GM18870 (cell line): ENCODE measurements around the gene CRB2.

Experiments used
- ATAC-seq: cut with Tn5 transposase; IDR thresholded peaks from one replicate; pipeline ENCODE4 v1.9.1; 2021; ENCODE audit warnings: moderate library complexity; ENCODE audit not compliant: unreplicated experiment

CRB2 gene

GRCh38 chr9:123399803-123400378, 43.9 kb downstream of the CRB2 start:
- no peak for ATAC-seq

DNA sequence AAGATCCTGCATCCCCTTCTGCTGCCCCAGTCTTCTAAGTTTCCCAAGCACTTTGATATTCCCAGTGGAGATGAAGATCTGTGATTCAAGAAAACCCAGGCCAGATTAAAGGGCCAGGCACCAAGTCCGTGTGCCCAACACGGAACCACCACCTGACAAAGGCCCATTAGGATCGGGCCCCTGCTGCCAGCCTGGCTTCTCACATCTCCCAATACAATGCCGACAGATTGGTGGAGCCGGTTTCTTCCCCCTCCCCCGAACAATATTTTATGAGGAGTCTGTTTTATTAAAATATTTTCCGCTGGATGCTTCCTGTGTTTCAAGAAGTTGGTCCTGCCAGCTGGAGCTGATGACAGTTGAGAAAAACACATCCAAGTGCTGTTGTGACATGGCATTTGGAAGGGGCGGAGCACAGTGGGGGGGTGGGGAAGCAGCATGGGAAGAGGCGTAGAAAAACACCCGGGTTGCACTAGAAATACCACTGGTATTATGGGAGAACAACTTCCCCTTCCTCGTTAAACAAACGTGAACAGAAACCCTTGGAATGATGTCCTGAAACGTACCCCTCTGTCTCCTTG, 45.0 kb downstream of the CRB2 start:
- ATAC-seq = no peak

- ATAC-seq = no peak
Measured at GRCh38 chr9:123401879-123402513, 46.0 kb downstream of the CRB2 start.

DNA sequence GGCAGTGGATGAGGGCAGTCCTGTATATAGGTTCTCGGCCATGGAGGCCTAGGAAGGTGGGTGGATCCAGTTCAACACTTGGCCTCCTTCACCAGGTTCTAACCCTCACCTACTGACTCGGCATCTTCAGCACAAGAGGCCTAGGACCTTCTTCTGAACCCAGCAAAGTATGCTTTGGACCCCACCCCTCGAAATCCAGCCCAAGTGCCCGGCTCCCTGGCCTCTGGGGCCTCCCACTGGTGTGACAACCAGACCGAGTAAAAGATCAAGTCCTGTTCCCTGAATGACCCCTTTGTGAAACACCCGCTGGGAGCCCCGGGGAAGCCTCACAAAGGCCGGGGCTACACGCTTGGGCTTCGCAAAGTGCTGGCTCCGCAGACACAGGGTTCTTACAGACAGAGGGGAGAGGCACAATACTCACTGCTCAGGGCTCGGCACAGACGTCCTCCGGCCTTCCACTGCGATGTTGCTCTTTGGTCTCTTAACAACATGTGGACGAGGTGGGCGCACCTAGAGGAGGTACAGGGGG, 47.0 kb downstream of the CRB2 start:
- no peak for ATAC-seq

DNA sequence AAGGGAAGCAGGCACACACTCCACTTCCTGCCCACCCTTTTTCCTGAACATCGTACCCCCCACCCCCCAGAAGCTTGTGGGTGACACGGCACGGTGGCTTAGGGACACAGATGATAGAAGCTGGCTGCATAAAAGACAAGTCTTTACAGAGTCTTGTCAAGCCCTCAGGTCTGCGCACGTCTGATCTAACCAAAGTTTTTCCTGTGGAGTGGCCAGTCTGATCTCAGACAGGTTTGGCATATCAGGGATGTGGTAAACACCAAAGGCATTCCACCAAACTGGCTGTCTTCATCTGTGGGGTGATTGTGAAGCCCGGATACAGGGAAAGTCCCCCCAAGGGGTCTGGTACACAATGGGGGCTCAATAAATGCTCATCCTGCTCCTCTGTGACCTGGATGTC, 50.0 kb downstream of the CRB2 start:
- no peak for ATAC-seq

GRCh38 chr9:123406691-123407216, 50.8 kb downstream of the CRB2 start:
- no peak for ATAC-seq

DNA sequence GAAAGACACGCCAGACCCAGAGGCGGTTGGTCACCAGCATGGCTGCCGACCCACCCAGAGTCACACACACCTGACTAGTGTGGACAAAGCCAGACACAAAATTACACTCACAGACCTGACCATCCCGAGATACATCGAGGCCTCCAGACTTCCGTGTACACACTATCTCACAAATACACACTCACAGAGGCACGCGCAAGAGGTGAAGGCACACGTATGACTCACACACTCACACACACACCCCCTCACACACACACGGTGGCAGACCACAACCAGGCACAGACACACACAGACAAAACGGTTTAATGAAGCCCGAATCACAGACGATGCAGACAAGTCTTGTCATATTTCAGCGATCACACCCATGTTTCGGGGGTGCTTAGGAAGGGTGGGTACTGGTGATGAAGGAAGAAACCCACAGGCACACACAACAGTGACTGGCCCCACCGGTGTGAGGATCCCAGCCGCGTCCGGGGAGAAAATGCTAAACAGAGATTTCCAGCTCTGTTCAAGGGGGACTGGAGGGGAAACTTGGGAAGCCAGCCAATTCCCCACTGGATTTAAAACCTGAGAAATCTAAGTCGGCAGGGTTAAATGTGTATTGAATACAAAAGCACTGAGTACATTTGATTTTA, 51.3 kb downstream of the CRB2 start:
- no peak for ATAC-seq

- ATAC-seq = no peak
Measured at GRCh38 chr9:123408313-123409262, 52.6 kb downstream of the CRB2 start.

GRCh38 chr9:123410281-123410910, 54.4 kb downstream of the CRB2 start:
- no peak for ATAC-seq

DNA sequence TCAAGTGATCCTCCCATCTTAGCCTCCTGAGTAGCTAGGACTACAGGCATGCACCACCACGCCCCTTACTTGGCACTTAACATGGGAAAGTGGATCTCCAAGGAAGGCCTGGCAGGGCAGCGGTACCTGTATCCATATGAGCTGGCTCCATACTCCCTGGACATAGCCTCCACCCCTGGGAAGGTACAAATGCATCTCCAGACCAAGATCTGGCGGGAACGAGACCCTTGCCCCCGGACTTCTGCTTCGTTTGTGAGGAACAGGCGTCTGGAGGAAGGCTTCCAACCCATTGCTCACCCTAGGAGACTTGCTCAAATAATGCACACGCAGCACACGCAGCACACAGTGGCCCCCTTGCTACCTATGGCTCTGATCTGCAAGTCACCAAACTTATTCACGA, 55.2 kb downstream of the CRB2 start:
- ATAC-seq = no peak

DNA sequence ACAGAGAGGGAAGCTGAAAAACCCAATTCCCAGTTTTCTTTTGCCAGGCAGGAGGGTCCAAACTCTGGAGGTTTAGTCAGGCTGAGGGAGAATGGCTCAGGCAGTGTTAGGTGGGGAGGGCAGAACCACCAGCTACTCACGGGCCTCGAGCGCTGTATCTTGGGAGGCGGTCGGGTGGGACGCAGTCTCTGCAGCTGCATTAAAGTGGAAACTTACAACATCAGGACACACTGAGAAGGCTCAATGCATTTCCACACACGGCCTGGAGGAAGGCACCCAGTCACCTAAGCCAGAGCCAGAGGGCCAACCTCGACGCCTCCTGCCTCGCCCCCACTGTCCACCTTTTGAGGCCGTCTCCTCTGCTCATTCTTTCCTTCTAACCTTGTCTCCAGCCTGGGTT, 55.6 kb downstream of the CRB2 start:
- no peak for ATAC-seq

- ATAC-seq = no peak
Measured at GRCh38 chr9:123412171-123412820, 56.3 kb downstream of the CRB2 start.

- ATAC-seq = no peak
Measured at GRCh38 chr9:123414204-123414603, 58.2 kb downstream of the CRB2 start.

GRCh38 chr9:123414936-123415930, 59.2 kb downstream of the CRB2 start:
- ATAC-seq = no peak

DNA sequence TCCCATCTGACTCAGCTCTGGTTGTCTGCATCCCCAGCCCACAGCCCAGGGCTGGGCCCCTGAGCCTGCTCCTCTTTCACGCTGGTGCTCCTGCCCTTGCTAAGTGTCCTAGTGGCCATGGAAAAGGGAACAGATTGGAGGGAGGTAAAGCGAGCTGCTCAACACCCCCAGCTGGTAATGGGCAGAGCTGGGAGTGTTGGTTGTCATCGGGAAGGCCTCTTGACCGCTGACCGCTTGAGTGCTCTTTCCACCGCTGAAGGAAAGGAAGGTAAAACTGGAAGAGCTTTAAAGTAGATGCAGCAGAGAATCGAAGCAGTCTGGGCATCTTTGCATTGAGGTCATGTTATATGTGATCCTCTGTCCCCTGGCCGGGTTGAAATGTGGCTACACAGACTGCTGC, 60.2 kb downstream of the CRB2 start:
- no peak for ATAC-seq

- no peak for ATAC-seq
Measured at GRCh38 chr9:123417289-123418051, 61.5 kb downstream of the CRB2 start.

- ATAC-seq = no peak
Measured at GRCh38 chr9:123418052-123418430, 62.0 kb downstream of the CRB2 start.

- no peak for ATAC-seq
Measured at GRCh38 chr9:123418506-123418905, 62.5 kb downstream of the CRB2 start.
